Activated CD4-positive, alpha-beta T cell treated with anti-CD3 and anti-CD28 coated beads for 36 hours (primary cell): ENCODE measurements around the gene FBXL16. TPM values are rescaled to one million over a fixed set of nuclear protein-coding genes. Genes with fewer than 3 reads are reported as not detected.

Experiments used
- ATAC-seq: fragments of 200-7000 bp; cut with Tn5 transposase; one replicate; pipeline ENCODE4 v1.10.0; 2021; ENCODE audit warnings: mild to moderate bottlenecking, moderate library complexity
- CTCF ChIA-PET: fragments of 350-600 bp; sonication (Branson Sonifier 250); formaldehyde crosslinking; loops from one replicate; lab custom pipeline; 2021; ENCODE audit warnings: antibody characterized with exemption; lab: Charles Lee
- POLR2A ChIA-PET: fragments of 350-600 bp; sonication (Branson Sonifier 250); formaldehyde crosslinking; loops from one replicate; lab custom pipeline; 2021; ENCODE audit warnings: antibody characterized with exemption, inconsistent platforms; lab: Charles Lee
- DNase-seq: peaks from one replicate; pipeline ENCODE4 v3.0.0-alpha.2; 2020
- H3K27ac Mint-ChIP-seq: one replicate; pipeline ENCODE4 v1.8.0; 2021; ENCODE audit warnings: mixed read lengths
- H3K27me3 Mint-ChIP-seq: one replicate; pipeline ENCODE4 v1.8.0; 2021; ENCODE audit warnings: mixed read lengths
- H3K36me3 Mint-ChIP-seq: one replicate; pipeline ENCODE4 v1.8.0; 2021; ENCODE audit warnings: low read depth, mixed read lengths
- H3K4me1 Mint-ChIP-seq: one replicate; pipeline ENCODE4 v1.8.0; 2021; ENCODE audit warnings: mixed read lengths
- H3K4me3 Mint-ChIP-seq: one replicate; pipeline ENCODE4 v1.8.0; 2021; ENCODE audit warnings: mild to moderate bottlenecking, moderate library complexity, mixed read lengths
- H3K9me3 Mint-ChIP-seq: one replicate; pipeline ENCODE4 v1.8.0; 2021; ENCODE audit warnings: low read depth, mixed read lengths
- intact Hi-C, 2 experiments: fragments of 100-400 bp; cut with DNase I in 1 of 2; cut with micrococcal nuclease in 1 of 2; formaldehyde crosslinking; loops; one replicate each; pipeline versions ENCODE4 v1.14.2 to v1.15.1; 2022 to 2024; cut with DNase I, micrococcal nuclease
- total RNA-seq, 2 experiments: library from RNA; stranded (reverse); gene quantifications; one replicate each; pipeline ENCODE4 v1.2.3, GENCODE V29; 2021

The FBXL16 gene
- total RNA-seq, 2 experiments from 2014 or later: 6.1 to 6.8 TPM

- intact Hi-C loops: loop anchor here in 1 of 2 experiments (1.0 kb wide), 1 partner anchor 33 kb away; no protein-coding TSS in a partner anchor
- H3K4me3 Mint-ChIP-seq: peak overlapping the region; percentile 44
- H3K36me3 Mint-ChIP-seq: peaks cover 6% of the 10 kb centered on the region
Observed at GRCh38 chr16:728131-728889, 22.7 kb upstream of the FBXL16 start.

DNA sequence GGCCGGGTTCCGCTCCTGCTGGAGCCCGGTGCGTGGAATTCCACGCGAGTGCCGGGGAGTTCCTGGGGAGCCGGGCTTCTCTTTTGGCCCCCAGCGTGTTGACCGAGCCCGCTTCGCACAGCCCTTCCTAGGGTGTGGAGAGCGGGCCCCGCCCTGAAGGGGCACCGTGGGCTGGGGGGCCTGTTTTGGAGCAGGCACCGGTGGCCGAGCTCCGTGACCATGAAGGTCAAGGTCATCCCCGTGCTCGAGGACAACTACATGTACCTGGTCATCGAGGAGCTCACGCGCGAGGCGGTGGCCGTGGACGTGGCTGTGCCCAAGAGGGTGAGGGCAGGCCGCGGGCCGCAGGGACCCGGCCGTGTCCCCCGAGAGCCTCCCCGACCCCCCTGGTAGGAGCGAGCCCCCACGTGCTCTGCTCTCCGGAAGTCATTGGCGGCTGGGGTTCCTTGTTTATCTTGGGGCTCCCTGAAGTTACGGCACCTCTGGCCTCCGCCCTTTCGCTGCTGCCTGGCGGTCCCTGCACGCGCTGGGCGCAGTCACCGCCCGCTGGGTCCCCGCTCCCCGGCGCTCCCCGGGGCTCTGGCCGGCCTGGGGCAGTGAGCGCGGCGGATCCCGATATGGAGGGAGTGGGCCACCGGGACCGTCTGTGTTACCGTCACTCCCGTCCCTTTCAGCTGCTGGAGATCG is 21.8 kb upstream of the FBXL16 start:
- Mint-ChIP-seq H3K4me3 (peak overlapping the region; percentile 49), H3K9me3 (no peaks in the 10 kb centered on the region), H3K36me3 (no peaks in the 10 kb centered on the region), H3K4me1 (peaks cover 3% of the 10 kb centered on the region), H3K27me3 (no peaks in the 10 kb centered on the region), H3K27ac (no peak overlapping the region)
- ChIA-PET POLR2A (no interaction called here), CTCF (interaction anchor here (0.6 kb wide), 1 partner anchor 8 kb away, joined by 3 read pairs; no protein-coding TSS in a partner anchor)
- ATAC-seq: peak; percentile 21
- peak; percentile 56 for DNase-seq
- intact Hi-C loops: loop anchor here in 1 of 2 experiments (1.0 kb wide), 1 partner anchor 12 kb away; the partner anchor contains the start of gene METRN

More at GRCh38 chr16:728131-728889, 22.7 kb upstream of the FBXL16 start:
- CTCF ChIA-PET: interaction anchor here (0.8 to 1.2 kb wide), 2 partner anchors 16 to 253 kb away, joined by 3 to 4 read pairs; partner anchors contain the start of gene SOX8
- POLR2A ChIA-PET: no interaction called here
- Mint-ChIP-seq H3K4me1 (peaks cover 3% of the 10 kb centered on the region), H3K27me3 (no peaks in the 10 kb centered on the region), H3K9me3 (no peaks in the 10 kb centered on the region), H3K27ac (no peak overlapping the region)
- DNase-seq (peak; percentile 74), ATAC-seq (peak; percentile 70)

DNA sequence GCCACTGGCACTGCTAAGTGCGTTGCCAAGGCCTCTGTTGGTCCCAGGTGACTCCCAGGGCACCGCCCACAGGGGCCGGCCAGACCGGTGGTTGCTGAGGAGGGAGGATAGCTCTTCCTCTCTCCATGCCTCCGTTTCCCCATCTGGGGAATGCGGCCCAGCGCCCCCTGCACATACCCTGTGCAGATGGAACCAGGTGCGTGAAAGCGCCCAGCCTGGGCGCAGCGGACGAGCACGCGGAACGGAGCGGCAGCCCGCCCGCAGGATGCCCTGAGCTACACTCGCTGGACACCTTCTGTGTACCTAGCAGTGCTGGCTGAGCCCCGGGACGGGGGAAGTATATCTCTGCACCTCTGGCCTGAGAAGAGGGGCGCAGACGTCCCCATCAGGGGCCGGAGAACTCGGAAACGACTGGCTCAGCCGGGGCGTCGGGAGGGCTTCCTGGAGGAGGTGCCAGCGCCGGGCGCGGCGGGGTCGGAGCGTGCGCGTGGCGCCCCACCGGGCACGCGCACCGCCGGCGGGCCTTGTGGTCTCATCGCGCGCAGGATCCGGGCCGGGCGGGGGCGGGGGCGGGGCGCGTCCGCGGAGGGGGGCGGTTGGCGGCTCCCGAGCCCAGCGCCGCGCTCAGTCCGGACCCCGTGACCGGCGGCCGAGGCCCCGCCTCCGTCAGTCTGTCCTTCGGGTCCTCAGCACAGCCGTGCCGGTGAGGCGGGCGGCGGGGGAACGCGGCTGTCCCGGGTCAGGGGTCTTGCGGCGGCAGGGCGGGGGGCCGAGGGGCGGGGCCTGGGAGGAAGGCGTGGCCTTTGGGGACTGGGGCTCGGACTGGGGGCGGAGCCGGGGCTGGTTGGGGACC is 21.1 kb upstream of the FBXL16 start, which contains the start of the genes CCDC78 and HAGHL:
Gene CCDC78 (minus strand): TSS at position 6 of the 853 bp plus-strand sequence. CDS start 76 bp downstream, outside the sequence.
Gene HAGHL (plus strand): TSS at position 669 of the 853 bp plus-strand sequence. CDS start 404 bp downstream, outside the sequence.
- ChIA-PET CTCF (interaction anchor here (0.5 to 1.5 kb wide), 2 partner anchors 14 to 381 kb away, joined by 3 to 5 read pairs; no protein-coding TSS in a partner anchor), POLR2A (interaction anchor here (1.3 kb wide), 1 partner anchor 11 kb away, joined by 4 read pairs; no protein-coding TSS in a partner anchor)
- Mint-ChIP-seq H3K27ac (no peak within 1 kb of the TSS), H3K36me3 (no peaks in the 10 kb centered on the region), H3K4me1 (peaks cover 6% of the 10 kb centered on the region), H3K9me3 (no peaks in the 10 kb centered on the region), H3K4me3 (peak within 1 kb of the TSS; percentile 61), H3K27me3 (no peaks in the 10 kb centered on the region)
- intact Hi-C loops: loop anchor here in 1 of 2 experiments (1.0 kb wide), 1 partner anchor 11 kb away; the partner anchor contains the start of gene METRN
- ATAC-seq (peak; percentile 31), DNase-seq (peak; percentile 74)

DNA sequence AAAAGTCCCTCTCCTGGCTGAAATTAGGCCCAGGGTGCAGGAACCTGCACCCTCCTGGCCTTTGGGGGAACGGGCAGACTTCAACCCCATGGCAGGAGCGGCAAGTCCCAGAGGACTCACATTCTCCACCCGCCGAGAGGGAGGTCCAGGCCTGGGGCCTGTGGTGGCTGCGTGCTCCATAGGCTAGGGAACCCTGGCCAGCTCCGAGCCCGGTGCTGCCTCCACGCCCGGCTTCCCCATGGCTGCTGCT is 20.5 kb upstream of the FBXL16 start:
- Mint-ChIP-seq H3K27me3 (no peaks in the 10 kb centered on the region), H3K4me3 (no peak overlapping the region), H3K9me3 (no peaks in the 10 kb centered on the region), H3K27ac (no peak overlapping the region), H3K4me1 (peaks cover 6% of the 10 kb centered on the region), H3K36me3 (no peaks in the 10 kb centered on the region)
- ChIA-PET CTCF (interaction anchor here (0.5 to 1.5 kb wide), 2 partner anchors 14 to 380 kb away, joined by 3 to 5 read pairs; no protein-coding TSS in a partner anchor), POLR2A (interaction anchor here (0.8 to 1.3 kb wide), 2 partner anchors 10 to 653 kb away, joined by 4 read pairs; no protein-coding TSS in a partner anchor)
- no peak for DNase-seq
- no peak for ATAC-seq
- intact Hi-C loops: no loop called here

- CTCF ChIA-PET: interaction anchor here (0.6 to 1.5 kb wide), 3 partner anchors 13 to 24 kb away, joined by 3 to 5 read pairs (median 4); no protein-coding TSS in a partner anchor
- Mint-ChIP-seq H3K4me1 (peaks cover 6% of the 10 kb centered on the region), H3K9me3 (no peaks in the 10 kb centered on the region), H3K27me3 (no peaks in the 10 kb centered on the region), H3K36me3 (no peaks in the 10 kb centered on the region), H3K4me3 (no peak overlapping the region), H3K27ac (no peak overlapping the region)
- DNase-seq (no peak), ATAC-seq (no peak)
- intact Hi-C loops: no loop called here
- POLR2A ChIA-PET: interaction anchor here (0.8 to 1.3 kb wide), 2 partner anchors 10 to 653 kb away, joined by 4 read pairs; no protein-coding TSS in a partner anchor
Observed at GRCh38 chr16:725463-726187, 20.0 kb upstream of the FBXL16 start.

DNA sequence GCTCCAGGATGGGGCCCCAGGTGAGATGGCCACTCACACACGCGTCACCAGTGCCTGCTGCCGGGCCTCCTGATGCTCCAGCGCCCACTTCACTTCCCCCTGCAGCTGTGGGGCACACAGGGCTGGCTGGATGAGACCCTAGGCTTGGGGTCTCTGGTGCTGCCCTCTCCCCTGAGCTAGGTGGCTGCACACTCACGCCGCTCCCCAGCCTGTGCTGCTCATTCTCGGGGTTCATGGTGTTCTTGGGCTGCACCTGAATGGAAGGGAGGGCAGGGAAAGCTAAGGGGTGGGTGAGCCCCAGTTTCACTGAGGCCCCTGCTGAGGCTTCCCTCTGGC is 19.4 kb upstream of the FBXL16 start:
- H3K4me1 Mint-ChIP-seq: peaks cover 10% of the 10 kb centered on the region
- H3K36me3 Mint-ChIP-seq: no peaks in the 10 kb centered on the region
- H3K9me3 Mint-ChIP-seq: no peaks in the 10 kb centered on the region
- DNase-seq: no peak
- no peak for ATAC-seq
- intact Hi-C loops: no loop called here
- ChIA-PET CTCF (interaction anchor here (0.6 to 1.5 kb wide), 4 partner anchors 10 to 64 kb away, joined by 3 to 4 read pairs (median 4); partner anchors contain the start of gene METRN), POLR2A (no interaction called here)
- no peak overlapping the region for H3K4me3 Mint-ChIP-seq
- no peak overlapping the region for H3K27ac Mint-ChIP-seq
- no peaks in the 10 kb centered on the region for H3K27me3 Mint-ChIP-seq

GRCh38 chr16:724188-725040 is 18.8 kb upstream of the FBXL16 start:
- intact Hi-C loops: loop anchor here in 1 of 2 experiments (5.0 kb wide), 1 partner anchor 42 kb away; the partner anchor contains the start of genes JMJD8 and STUB1
- CTCF ChIA-PET: interaction anchor here (0.6 to 1.5 kb wide), 4 partner anchors 10 to 63 kb away, joined by 3 to 4 read pairs (median 4); partner anchors contain the start of gene METRN
- POLR2A ChIA-PET: no interaction called here

GRCh38 chr16:723695-724094 is 18.1 kb upstream of the FBXL16 start:
- ChIA-PET CTCF (interaction anchor here (0.8 to 1.5 kb wide), 3 partner anchors 9 to 63 kb away, joined by 4 to 7 read pairs (median 4); partner anchors contain the start of gene CIAO3), POLR2A (no interaction called here)
- Mint-ChIP-seq H3K36me3 (no peaks in the 10 kb centered on the region), H3K27me3 (no peaks in the 10 kb centered on the region), H3K4me3 (no peak overlapping the region), H3K9me3 (no peaks in the 10 kb centered on the region), H3K4me1 (peaks cover 20% of the 10 kb centered on the region), H3K27ac (no peak overlapping the region)
- ATAC-seq (no peak), DNase-seq (no peak)
- intact Hi-C loops: loop anchor here in 1 of 2 experiments (5.0 kb wide), 1 partner anchor 41 kb away; the partner anchor contains the start of genes JMJD8 and STUB1

More at GRCh38 chr16:724188-725040, 18.8 kb upstream of the FBXL16 start:
- no peak overlapping the region for H3K27ac Mint-ChIP-seq
- no peak overlapping the region for H3K4me3 Mint-ChIP-seq
- peaks cover 13% of the 10 kb centered on the region for H3K4me1 Mint-ChIP-seq
- no peak for ATAC-seq
- DNase-seq: no peak
- H3K36me3 Mint-ChIP-seq: no peaks in the 10 kb centered on the region
- H3K27me3 Mint-ChIP-seq: no peaks in the 10 kb centered on the region
- no peaks in the 10 kb centered on the region for H3K9me3 Mint-ChIP-seq
